ENCODE data around the gene ZFP30.

- TF ChIP-seq CTCF (conservative IDR thresholded peaks at IDR 0.05; ENCODE audit: low read depth in 2 of 2) (no peak), EZH2phosphoT487 (IDR thresholded peaks at IDR 0.05; ENCODE audit: unreplicated experiment) (no peak), CREB1 (CRISPR knock-in tag; IDR thresholded peaks at IDR 0.05; ENCODE audit: low read depth) (no peak), EZH2 (IDR thresholded peaks at IDR 0.05; ENCODE audit: low read depth, unreplicated experiment) (no peak), JUNB (IDR thresholded peaks at IDR 0.05; ENCODE audit: unreplicated experiment) (no peak), POLR2AphosphoS5 (IDR thresholded peaks at IDR 0.05; ENCODE audit: low read depth) (no peak; the same call in 1 of the 2 replicates)
- TF ChIP-seq, protein P1, sequence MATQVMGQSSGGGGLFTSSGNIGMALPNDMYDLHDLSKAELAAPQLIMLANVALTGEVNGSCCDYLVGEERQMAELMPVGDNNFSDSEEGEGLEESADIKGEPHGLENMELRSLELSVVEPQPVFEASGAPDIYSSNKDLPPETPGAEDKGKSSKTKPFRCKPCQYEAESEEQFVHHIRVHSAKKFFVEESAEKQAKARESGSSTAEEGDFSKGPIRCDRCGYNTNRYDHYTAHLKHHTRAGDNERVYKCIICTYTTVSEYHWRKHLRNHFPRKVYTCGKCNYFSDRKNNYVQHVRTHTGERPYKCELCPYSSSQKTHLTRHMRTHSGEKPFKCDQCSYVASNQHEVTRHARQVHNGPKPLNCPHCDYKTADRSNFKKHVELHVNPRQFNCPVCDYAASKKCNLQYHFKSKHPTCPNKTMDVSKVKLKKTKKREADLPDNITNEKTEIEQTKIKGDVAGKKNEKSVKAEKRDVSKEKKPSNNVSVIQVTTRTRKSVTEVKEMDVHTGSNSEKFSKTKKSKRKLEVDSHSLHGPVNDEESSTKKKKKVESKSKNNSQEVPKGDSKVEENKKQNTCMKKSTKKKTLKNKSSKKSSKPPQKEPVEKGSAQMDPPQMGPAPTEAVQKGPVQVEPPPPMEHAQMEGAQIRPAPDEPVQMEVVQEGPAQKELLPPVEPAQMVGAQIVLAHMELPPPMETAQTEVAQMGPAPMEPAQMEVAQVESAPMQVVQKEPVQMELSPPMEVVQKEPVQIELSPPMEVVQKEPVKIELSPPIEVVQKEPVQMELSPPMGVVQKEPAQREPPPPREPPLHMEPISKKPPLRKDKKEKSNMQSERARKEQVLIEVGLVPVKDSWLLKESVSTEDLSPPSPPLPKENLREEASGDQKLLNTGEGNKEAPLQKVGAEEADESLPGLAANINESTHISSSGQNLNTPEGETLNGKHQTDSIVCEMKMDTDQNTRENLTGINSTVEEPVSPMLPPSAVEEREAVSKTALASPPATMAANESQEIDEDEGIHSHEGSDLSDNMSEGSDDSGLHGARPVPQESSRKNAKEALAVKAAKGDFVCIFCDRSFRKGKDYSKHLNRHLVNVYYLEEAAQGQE (IDR thresholded peaks at IDR 0.05; ENCODE audit: unreplicated experiment), result no peak
These were observed at the start of gene ZFP30 for GRCh38 chr19:37655301-37655688.
